AG04450 (cell line): ENCODE measurements around the gene ARHGAP15. TPM values are rescaled to one million over a fixed set of nuclear protein-coding genes. Genes with fewer than 3 reads are reported as not detected.

ENCODE experiments used
- CTCF ChIA-PET: fragments of 300-600, 350-600 bp; formaldehyde crosslinking; extraction: SDS; loops from one replicate; lab custom pipeline; 2022; ENCODE audit warnings: antibody characterized with exemption, inconsistent platforms; lab: Charles Lee
- POLR2A ChIA-PET: fragments of 350-600 bp; formaldehyde crosslinking; extraction: SDS; loops from one replicate; lab custom pipeline; 2021; ENCODE audit warnings: antibody characterized with exemption, inconsistent platforms; lab: Yijun Ruan, JAX
- DNase-seq: peaks from one replicate; pipeline ENCODE4 v3.0.0-alpha.2; 2011; ENCODE audit warnings: low read depth, low spot score
- H3K27ac ChIP-seq: one replicate; pipeline ENCODE4 v1.5.1; 2012; ENCODE audit warnings: low read depth, low read length, control low read depth
- H3K27me3 ChIP-seq: one replicate; pipeline ENCODE4 v1.6.0; 2012; ENCODE audit warnings: low read length; ENCODE audit not compliant: control insufficient read depth, insufficient read depth
- H3K4me3 ChIP-seq: 2 replicates; pipeline ENCODE4 v1.5.1; 2011; ENCODE audit warnings: mild to moderate bottlenecking, low read depth, low read length, control low read depth
- H3K9me3 ChIP-seq: 2 replicates; pipeline ENCODE4 v1.5.1; 2012; ENCODE audit warnings: low read length; ENCODE audit not compliant: control insufficient read depth, insufficient read depth
- CTCF ChIP-seq: IDR thresholded peaks from 2 replicates; pipeline ENCODE4 v1.5.1; 2011; ENCODE audit warnings: low read depth, low read length, control low read depth, inconsistent platforms
- polyA plus RNA-seq: library from polyadenylated mRNA; depleted of rRNA; stranded (reverse); fragments of >200 nt; gene quantifications from 2 replicates; pipeline ENCODE4 v1.2.3, GENCODE V29; 2011

ARHGAP15 gene
- polyA plus RNA-seq, 1 experiment, result not detected

GRCh38 chr2:143429932-143430679 lies 300.9 kb downstream of the ARHGAP15 start:
- no peak overlapping the region for H3K4me3 ChIP-seq
- POLR2A ChIA-PET, result no interaction called here
- no peaks in the 10 kb centered on the region for H3K9me3 ChIP-seq
- H3K27ac ChIP-seq, result no peak overlapping the region
- TF ChIP-seq CTCF, result no peak
- DNase-seq, result no peak
- H3K27me3 ChIP-seq, result no peaks in the 10 kb centered on the region
- CTCF ChIA-PET, result interaction anchor here (1.0 kb wide), 1 partner anchor 1200 kb away, joined by 3 read pairs; no protein-coding TSS in a partner anchor

GRCh38 chr2:143431316-143431715 lies 302.1 kb downstream of the ARHGAP15 start:
- H3K9me3 ChIP-seq, result no peaks in the 10 kb centered on the region
- no peak for TF ChIP-seq CTCF
- H3K4me3 ChIP-seq, result no peak overlapping the region
- ChIA-PET CTCF (interaction anchor here (0.6 to 1.0 kb wide), 2 partner anchors 47 to 1199 kb away, joined by 3 read pairs; no protein-coding TSS in a partner anchor), POLR2A (no interaction called here)
- H3K27me3 ChIP-seq, result no peaks in the 10 kb centered on the region
- no peak for DNase-seq
- H3K27ac ChIP-seq, result no peak overlapping the region

GRCh38 chr2:143433251-143433650 lies 304.0 kb downstream of the ARHGAP15 start:
- CTCF ChIA-PET, result no interaction called here
- no peak for DNase-seq

GRCh38 chr2:143433840-143434239 lies 304.6 kb downstream of the ARHGAP15 start:
- no peak for DNase-seq
- H3K4me3 ChIP-seq, result no peak overlapping the region
- CTCF ChIA-PET, result no interaction called here
- no peaks in the 10 kb centered on the region for H3K9me3 ChIP-seq
- POLR2A ChIA-PET, result no interaction called here
- TF ChIP-seq CTCF, result no peak
- H3K27me3 ChIP-seq, result no peaks in the 10 kb centered on the region
- H3K27ac ChIP-seq, result no peak overlapping the region

More at GRCh38 chr2:143433251-143433650, 304.0 kb downstream of the ARHGAP15 start:
- Histone ChIP-seq H3K27ac (no peak overlapping the region), H3K4me3 (no peak overlapping the region), H3K9me3 (no peaks in the 10 kb centered on the region), H3K27me3 (no peaks in the 10 kb centered on the region)
- POLR2A ChIA-PET, result no interaction called here
- TF ChIP-seq CTCF, result no peak

- DNase-seq, result no peak
- no peaks in the 10 kb centered on the region for H3K27me3 ChIP-seq
- TF ChIP-seq CTCF, result no peak
- H3K27ac ChIP-seq, result no peak overlapping the region
- H3K4me3 ChIP-seq, result no peak overlapping the region
- ChIA-PET CTCF (no interaction called here), POLR2A (no interaction called here)
- H3K9me3 ChIP-seq, result no peaks in the 10 kb centered on the region
Observed at GRCh38 chr2:143434445-143434844, 305.2 kb downstream of the ARHGAP15 start.
